ENCODE results near the gene CCDC134. TPM values are rescaled to one million over a fixed set of nuclear protein-coding genes. Genes with fewer than 3 reads are reported as not detected.

CCDC134 gene
- total and polyA plus RNA-seq, 2 donors (not counting 3 experiments of a cell fraction or from before 2014, with no cell fraction given) = 4.5 to 8.4 TPM

DNA sequence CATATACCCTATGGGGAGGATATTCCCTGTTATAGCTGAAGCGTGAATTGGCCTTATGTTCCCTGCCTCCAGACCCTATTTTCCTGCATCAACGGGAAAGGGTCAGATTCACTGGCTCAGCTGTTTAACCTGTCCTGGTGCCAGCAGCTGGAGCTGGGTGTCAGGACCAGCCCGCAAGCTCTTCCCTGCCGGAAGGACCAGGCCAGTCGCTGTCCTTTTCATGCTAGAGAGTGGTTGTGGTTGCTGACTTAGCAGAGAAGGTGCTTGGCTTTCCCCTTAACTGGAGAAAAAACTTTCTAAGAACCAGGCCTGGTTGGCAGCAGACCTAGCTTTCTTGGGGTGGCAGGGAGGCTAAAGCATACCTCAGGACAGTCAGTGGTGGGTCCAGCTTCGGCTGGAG lies 27.2 kb downstream of the CCDC134 start:
- H2AFZ ChIP-seq (ENCODE audit: low read depth, low read length) = no peak overlapping the region
- H3K9ac ChIP-seq (replicated peaks; ENCODE audit: extremely low read depth, insufficient read depth, low read length) = no peak overlapping the region
- no TSS peak for BruUV-seq (replicated peaks)
- peaks cover 11% of the 10 kb centered on the region for H3K4me1 ChIP-seq (ENCODE audit: control insufficient read depth, extremely low read depth, insufficient read depth, low read length)
- no peaks in the 10 kb centered on the region for H3K79me2 ChIP-seq (ENCODE audit: control insufficient read depth, insufficient read depth, low read length)
- H4K20me1 ChIP-seq (replicated peaks; ENCODE audit: control insufficient read depth, extremely low read depth, insufficient read depth, low read length) = no peaks in the 10 kb centered on the region
- no peaks in the 10 kb centered on the region for H3K27me3 ChIP-seq (ENCODE audit: control insufficient read depth in 2 of 2, insufficient read depth in 2 of 2, low read length in 2 of 2)
- H3K9me1 ChIP-seq (replicated peaks; ENCODE audit: control insufficient read depth, extremely low read depth, insufficient read depth, low read length) = no peaks in the 10 kb centered on the region
- CTCF ChIA-PET = interaction anchor here (0.9 to 1.4 kb wide), 2 partner anchors 9 to 113 kb away, joined by 3 to 10 read pairs; no protein-coding TSS in a partner anchor
- POLR2A ChIA-PET = no interaction called here
- dilution Hi-C loops (cut with MboI; ENCODE audit: extremely low pct_ligation_motif_present, low sequenced_read_pairs) = no loop called here
- intact Hi-C loops (cut with micrococcal nuclease) = no loop called here
- no peak for TF ChIP-seq EZH2 (IDR thresholded peaks at IDR 0.05; ENCODE audit: borderline replicate concordance, low read depth, low read length, severe bottlenecking)
- no peak for TF ChIP-seq FOS (IDR thresholded peaks at IDR 0.05; ENCODE audit: borderline replicate concordance, insufficient read depth, low read length)
- TF ChIP-seq GATA2 (IDR thresholded peaks at IDR 0.05; ENCODE audit: insufficient read depth, insufficient read length, low read depth, low read length) = no peak
- TF ChIP-seq POLR2A (IDR thresholded peaks at IDR 0.05; ENCODE audit: low read depth, low read length) = no peak
- TF ChIP-seq, protein P1, sequence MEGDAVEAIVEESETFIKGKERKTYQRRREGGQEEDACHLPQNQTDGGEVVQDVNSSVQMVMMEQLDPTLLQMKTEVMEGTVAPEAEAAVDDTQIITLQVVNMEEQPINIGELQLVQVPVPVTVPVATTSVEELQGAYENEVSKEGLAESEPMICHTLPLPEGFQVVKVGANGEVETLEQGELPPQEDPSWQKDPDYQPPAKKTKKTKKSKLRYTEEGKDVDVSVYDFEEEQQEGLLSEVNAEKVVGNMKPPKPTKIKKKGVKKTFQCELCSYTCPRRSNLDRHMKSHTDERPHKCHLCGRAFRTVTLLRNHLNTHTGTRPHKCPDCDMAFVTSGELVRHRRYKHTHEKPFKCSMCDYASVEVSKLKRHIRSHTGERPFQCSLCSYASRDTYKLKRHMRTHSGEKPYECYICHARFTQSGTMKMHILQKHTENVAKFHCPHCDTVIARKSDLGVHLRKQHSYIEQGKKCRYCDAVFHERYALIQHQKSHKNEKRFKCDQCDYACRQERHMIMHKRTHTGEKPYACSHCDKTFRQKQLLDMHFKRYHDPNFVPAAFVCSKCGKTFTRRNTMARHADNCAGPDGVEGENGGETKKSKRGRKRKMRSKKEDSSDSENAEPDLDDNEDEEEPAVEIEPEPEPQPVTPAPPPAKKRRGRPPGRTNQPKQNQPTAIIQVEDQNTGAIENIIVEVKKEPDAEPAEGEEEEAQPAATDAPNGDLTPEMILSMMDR (IDR thresholded peaks at IDR 0.05; ENCODE audit: extremely low read depth in 1 of 2, insufficient read depth in 1 of 2, low read depth in 1 of 2, low read length in 2 of 2) = no peak
- no peak for TF ChIP-seq JUN (IDR thresholded peaks at IDR 0.05; ENCODE audit: borderline replicate concordance, insufficient read depth, insufficient read length, low read depth)
- TF ChIP-seq POLR2AphosphoS5 (IDR thresholded peaks at IDR 0.05; ENCODE audit: insufficient read depth, low read depth, low read length) = no peak
- TF ChIP-seq MYC (IDR thresholded peaks at IDR 0.05; ENCODE audit: low read depth, low read length) = no peak
- TF ChIP-seq, protein P2, sequence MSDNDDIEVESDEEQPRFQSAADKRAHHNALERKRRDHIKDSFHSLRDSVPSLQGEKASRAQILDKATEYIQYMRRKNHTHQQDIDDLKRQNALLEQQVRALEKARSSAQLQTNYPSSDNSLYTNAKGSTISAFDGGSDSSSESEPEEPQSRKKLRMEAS (IDR thresholded peaks at IDR 0.05; ENCODE audit: insufficient read depth, insufficient read length) = no peak
- no peak overlapping the region for H3K27ac ChIP-seq (ENCODE audit: insufficient read depth, low read depth, low read length)
- H3K9me3 ChIP-seq (replicated peaks; ENCODE audit: control insufficient read depth, insufficient read depth, low read length) = no peaks in the 10 kb centered on the region
- H3K36me3 ChIP-seq (ENCODE audit: control insufficient read depth in 2 of 2, extremely low read depth in 1 of 2, insufficient read depth in 2 of 2, low read length in 2 of 2) = no peaks in the 10 kb centered on the region
- DNase-seq (ENCODE audit: low read depth, low spot score) (no peak), FAIRE-seq (no peak)
- no peak overlapping the region for H3K4me2 ChIP-seq (ENCODE audit: insufficient read depth, low read length)
- H3K4me3 ChIP-seq (replicated peaks in 1 of 3; ENCODE audit: insufficient read depth in 1 of 3, low read depth in 1 of 3, low read length in 3 of 3) = no peak overlapping the region
